Tracheal epithelial cell (primary cell): Measurements from ENCODE around the gene TUBB1. TPM values are rescaled to one million over a fixed set of nuclear protein-coding genes. Genes with fewer than 3 reads are reported as not detected.

Experiments
- total RNA-seq: library from RNA; depleted of rRNA; stranded (reverse); fragments of >200 nt; gene quantifications from 2 replicates; pipeline ENCODE4 v1.2.1, GENCODE V29; 2014

Gene TUBB1
- not detected in 2 replicates for total RNA-seq

GRCh38 chr20:59019217-59019616, at the start of gene TUBB1:
Gene TUBB1 (plus strand): TSS chr20:59019429. CDS start chr20:59019523, 94 bp downstream.

GRCh38 chr20:58980711-58981627, 38.3 kb upstream of the TUBB1 start, which contains the start of gene NELFCD:
Gene NELFCD (plus strand): TSS chr20:58981256. CDS start chr20:58981310, 54 bp downstream.

GRCh38 chr20:59006864-59007664, 12.2 kb upstream of the TUBB1 start, which contains the start of gene CTSZ:
Gene CTSZ (minus strand): TSS chr20:59007254. CDS start chr20:59007128, 126 bp downstream.

GRCh38 chr20:59032023-59032712, 12.9 kb downstream of the TUBB1 start, which contains the start of gene ATP5F1E:
Gene ATP5F1E (minus strand): TSS chr20:59032335. CDS start chr20:59032251, 84 bp downstream.

GRCh38 chr20:59042151-59042795, 23.0 kb downstream of the TUBB1 start, which contains the start of gene PRELID3B:
Gene PRELID3B (minus strand): TSS chr20:59042786. CDS start chr20:59042730, 56 bp downstream.

Other genes starting within 250 kb of the TUBB1 start
- 0.48 TPM in 1 of 2 replicates, not detected in the other for gene GNAS-AS1, start 168.5 kb upstream of the TUBB1 start, total RNA-seq
- 214 and 243 TPM in 2 replicates for gene GNAS, start 166.7 kb upstream of the TUBB1 start, total RNA-seq
- 40.0 and 40.9 TPM in 2 replicates for gene NELFCD, start 38.2 kb upstream of the TUBB1 start, total RNA-seq
- 50.5 and 104 TPM in 2 replicates for gene CTSZ, start 12.2 kb upstream of the TUBB1 start, total RNA-seq
- gene ATP5F1E, start 12.9 kb downstream of the TUBB1 start, total RNA-seq, result 19.3 and 22.6 TPM in 2 replicates
- 133 and 144 TPM in 2 replicates for gene PRELID3B, start 23.4 kb downstream of the TUBB1 start, total RNA-seq
- gene ZNF831, start 144.4 kb downstream of the TUBB1 start, total RNA-seq, result not detected in 2 replicates